ENCODE measurements around the gene TXNDC16.

DNA sequence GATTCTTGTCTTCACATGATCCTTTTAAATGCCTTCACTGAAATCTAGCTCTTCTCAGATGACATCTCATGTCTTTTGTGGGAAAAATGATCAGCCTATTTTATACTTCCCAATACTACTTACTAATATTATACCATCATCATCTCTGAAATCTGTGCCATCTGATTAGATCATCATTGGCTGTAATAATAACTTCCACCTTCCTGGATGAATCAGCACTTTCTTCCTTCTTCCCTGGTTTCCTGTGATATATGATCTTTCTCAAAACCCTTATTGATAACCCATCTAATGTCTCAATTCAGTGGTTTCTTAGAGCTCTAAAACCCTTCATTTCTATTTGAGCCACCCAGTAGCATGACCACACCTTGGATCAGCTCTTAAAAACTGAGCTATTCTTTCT is 31.2 kb upstream of the TXNDC16 start:
- TF ChIP-seq POLR2AphosphoS5 (IDR thresholded peaks at IDR 0.05): no peak
- TF ChIP-seq, protein P1, sequence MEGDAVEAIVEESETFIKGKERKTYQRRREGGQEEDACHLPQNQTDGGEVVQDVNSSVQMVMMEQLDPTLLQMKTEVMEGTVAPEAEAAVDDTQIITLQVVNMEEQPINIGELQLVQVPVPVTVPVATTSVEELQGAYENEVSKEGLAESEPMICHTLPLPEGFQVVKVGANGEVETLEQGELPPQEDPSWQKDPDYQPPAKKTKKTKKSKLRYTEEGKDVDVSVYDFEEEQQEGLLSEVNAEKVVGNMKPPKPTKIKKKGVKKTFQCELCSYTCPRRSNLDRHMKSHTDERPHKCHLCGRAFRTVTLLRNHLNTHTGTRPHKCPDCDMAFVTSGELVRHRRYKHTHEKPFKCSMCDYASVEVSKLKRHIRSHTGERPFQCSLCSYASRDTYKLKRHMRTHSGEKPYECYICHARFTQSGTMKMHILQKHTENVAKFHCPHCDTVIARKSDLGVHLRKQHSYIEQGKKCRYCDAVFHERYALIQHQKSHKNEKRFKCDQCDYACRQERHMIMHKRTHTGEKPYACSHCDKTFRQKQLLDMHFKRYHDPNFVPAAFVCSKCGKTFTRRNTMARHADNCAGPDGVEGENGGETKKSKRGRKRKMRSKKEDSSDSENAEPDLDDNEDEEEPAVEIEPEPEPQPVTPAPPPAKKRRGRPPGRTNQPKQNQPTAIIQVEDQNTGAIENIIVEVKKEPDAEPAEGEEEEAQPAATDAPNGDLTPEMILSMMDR (IDR thresholded peaks at IDR 0.05): no peak

Data from prostate gland (tissue), 2 donors.